Spleen (tissue), 7 donors: ENCODE data around the gene MEST.

Source experiments
- CTCF ChIP-seq, 11 experiments: fragments of 200-600 bp in 7 of 11; fragments of 450-650 bp in 4 of 11; sonication (generic) in 4 of 11; IDR thresholded peaks in 8 of 11; conservative IDR thresholded peaks in 3 of 11; 1 replicate in 7 of 11; 2 replicates in 4 of 11; pipeline versions ENCODE4 v1.4.0 to v1.8.0; 2016 to 2021; ENCODE audit warnings: antibody characterized with exemption in 11 of 11, inconsistent platforms in 4 of 11, mild to moderate bottlenecking in 1 of 11
- POLR2AphosphoS5 ChIP-seq, 3 donors: sonication (generic); formaldehyde crosslinking; IDR thresholded peaks; one replicate each; pipeline ENCODE4 v1.5.1; 2017; ENCODE audit warnings: antibody characterized with exemption in 3 of 3
- donor health status: DM: no; HTN: no; CAD: no; lungs with moderate emphysema.
- donor health status: DM: no; HTN: no; CAD: no.
- donor health status: DM: no; HTN: no; CAD: no.

GRCh38 chr7:130506358-130506757 lies 14.5 kb downstream of the MEST start:
- no peak for TF ChIP-seq CTCF (IDR thresholded peaks at IDR 0.05 in 8 of 11, conservative IDR thresholded peaks at IDR 0.05 in 3 of 11)
- TF ChIP-seq POLR2AphosphoS5 (IDR thresholded peaks at IDR 0.05) = no peak
